ENCODE measurements around the gene MANSC1.

MANSC1 gene

GRCh38 chr12:12378616-12379015 lies 28.6 kb upstream of the MANSC1 start:
- no peak for FAIRE-seq
- no peak for DNase-seq (ENCODE audit: insufficient read length, low spot score)
- no peak for TF ChIP-seq POLR2A (IDR thresholded peaks at IDR 0.05; ENCODE audit: low read depth, low read length)

- FAIRE-seq = peak; percentile 85
- TF ChIP-seq POLR2A (IDR thresholded peaks at IDR 0.05; ENCODE audit: low read depth, low read length) = no peak
Measured at GRCh38 chr12:12376646-12377448, 26.8 kb upstream of the MANSC1 start.

GRCh38 chr12:12372946-12373722 lies 23.1 kb upstream of the MANSC1 start:
- FAIRE-seq (no peak), DNase-seq (ENCODE audit: insufficient read length, low spot score) (no peak)

More at GRCh38 chr12:12376646-12377448, 26.8 kb upstream of the MANSC1 start:
- peak; percentile 23 for DNase-seq (ENCODE audit: insufficient read length, low spot score)

GRCh38 chr12:12367482-12367998 lies 17.5 kb upstream of the MANSC1 start:
- FAIRE-seq = no peak
- no peak for TF ChIP-seq POLR2A (IDR thresholded peaks at IDR 0.05; ENCODE audit: low read depth, low read length)

More at GRCh38 chr12:12372946-12373722, 23.1 kb upstream of the MANSC1 start:
- TF ChIP-seq POLR2A (IDR thresholded peaks at IDR 0.05; ENCODE audit: low read depth, low read length) = no peak

GRCh38 chr12:12366701-12367481 lies 16.8 kb upstream of the MANSC1 start:
- DNase-seq (ENCODE audit: insufficient read length, low spot score) = no peak
- no peak for TF ChIP-seq POLR2A (IDR thresholded peaks at IDR 0.05; ENCODE audit: low read depth, low read length)
- no peak for FAIRE-seq

More at GRCh38 chr12:12367482-12367998, 17.5 kb upstream of the MANSC1 start:
- no peak for DNase-seq (ENCODE audit: insufficient read length, low spot score)

- no peak for TF ChIP-seq POLR2A (IDR thresholded peaks at IDR 0.05; ENCODE audit: low read depth, low read length)
- DNase-seq (ENCODE audit: insufficient read length, low spot score) (no peak), FAIRE-seq (no peak)
Measured at GRCh38 chr12:12365931-12366431, 15.9 kb upstream of the MANSC1 start.

GRCh38 chr12:12365446-12365802 lies 15.4 kb upstream of the MANSC1 start:
- no peak for DNase-seq (ENCODE audit: insufficient read length, low spot score)
- no peak for FAIRE-seq
- TF ChIP-seq POLR2A (IDR thresholded peaks at IDR 0.05; ENCODE audit: low read depth, low read length) = no peak

GRCh38 chr12:12364787-12365445 lies 14.9 kb upstream of the MANSC1 start:
- DNase-seq (ENCODE audit: insufficient read length, low spot score) (no peak), FAIRE-seq (no peak)
- no peak for TF ChIP-seq POLR2A (IDR thresholded peaks at IDR 0.05; ENCODE audit: low read depth, low read length)

- no peak for DNase-seq (ENCODE audit: insufficient read length, low spot score)
- no peak for TF ChIP-seq POLR2A (IDR thresholded peaks at IDR 0.05; ENCODE audit: low read depth, low read length)
- no peak for FAIRE-seq
Measured at GRCh38 chr12:12358528-12358927, 8.5 kb upstream of the MANSC1 start.

GRCh38 chr12:12357719-12358461 lies 7.8 kb upstream of the MANSC1 start:
- DNase-seq (ENCODE audit: insufficient read length, low spot score) (no peak), FAIRE-seq (no peak)
- TF ChIP-seq POLR2A (IDR thresholded peaks at IDR 0.05; ENCODE audit: low read depth, low read length) = no peak

- peak; percentile 83 for FAIRE-seq
- peak; percentile 86 for DNase-seq (ENCODE audit: insufficient read length, low spot score)
- peak; percentile 90 for TF ChIP-seq POLR2A (IDR thresholded peaks at IDR 0.05; ENCODE audit: low read depth, low read length)
Measured at GRCh38 chr12:12356896-12357718, 7.1 kb upstream of the MANSC1 start, which contains the start of gene BORCS5. Gene BORCS5 (plus strand): TSS chr12:12357078. CDS start chr12:12357452, 374 bp downstream.

All from H54 (cell line).